ENCODE data around the gene MADD.

DNA sequence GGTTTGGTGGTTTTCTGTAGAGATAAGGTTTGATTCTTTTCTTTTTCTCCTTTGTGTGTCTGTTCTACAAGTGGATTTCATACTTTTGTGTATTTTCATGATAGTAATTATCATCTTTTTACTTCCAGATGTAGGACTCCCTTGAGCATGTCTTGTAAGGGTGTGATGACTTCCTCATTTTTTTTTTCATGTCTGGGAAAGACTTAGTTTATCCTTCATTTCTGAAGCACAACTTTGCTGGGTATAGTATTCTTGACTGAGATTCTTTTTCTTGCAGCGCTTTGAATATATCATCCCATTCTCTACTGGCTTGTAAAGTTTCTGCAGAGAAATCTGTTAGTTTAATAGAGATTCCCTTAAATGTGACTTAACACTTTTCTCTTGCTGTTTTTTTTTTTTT, 32.9 kb downstream of the MADD start:
- TF ChIP-seq, protein P1, sequence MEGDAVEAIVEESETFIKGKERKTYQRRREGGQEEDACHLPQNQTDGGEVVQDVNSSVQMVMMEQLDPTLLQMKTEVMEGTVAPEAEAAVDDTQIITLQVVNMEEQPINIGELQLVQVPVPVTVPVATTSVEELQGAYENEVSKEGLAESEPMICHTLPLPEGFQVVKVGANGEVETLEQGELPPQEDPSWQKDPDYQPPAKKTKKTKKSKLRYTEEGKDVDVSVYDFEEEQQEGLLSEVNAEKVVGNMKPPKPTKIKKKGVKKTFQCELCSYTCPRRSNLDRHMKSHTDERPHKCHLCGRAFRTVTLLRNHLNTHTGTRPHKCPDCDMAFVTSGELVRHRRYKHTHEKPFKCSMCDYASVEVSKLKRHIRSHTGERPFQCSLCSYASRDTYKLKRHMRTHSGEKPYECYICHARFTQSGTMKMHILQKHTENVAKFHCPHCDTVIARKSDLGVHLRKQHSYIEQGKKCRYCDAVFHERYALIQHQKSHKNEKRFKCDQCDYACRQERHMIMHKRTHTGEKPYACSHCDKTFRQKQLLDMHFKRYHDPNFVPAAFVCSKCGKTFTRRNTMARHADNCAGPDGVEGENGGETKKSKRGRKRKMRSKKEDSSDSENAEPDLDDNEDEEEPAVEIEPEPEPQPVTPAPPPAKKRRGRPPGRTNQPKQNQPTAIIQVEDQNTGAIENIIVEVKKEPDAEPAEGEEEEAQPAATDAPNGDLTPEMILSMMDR (IDR thresholded peaks at IDR 0.05) = no peak
- TF ChIP-seq POLR2A (IDR thresholded peaks at IDR 0.05) = no peak
